SKM-1 treated with dmso at 0.1 percent for 144 hours (cell line): ENCODE results near the gene PROKR1.
A peak's percentile ranks its signal among the peaks of the same experiment; 100 is the strongest.
"Not testable (repeated sequence)": the region's sequence is repeated elsewhere in the genome, so short reads cannot be mapped to it uniquely, and the experiment has no call there.

ENCODE experiments used
- DNase-seq: peaks from one replicate; lab custom pipeline; 2025; ENCODE audit not compliant: unreplicated experiment; lab: John Stamatoyannopoulos, UW

PROKR1 gene

GRCh38 chr2:68643011-68643873 lies at the start of gene PROKR1:
Gene PROKR1 (plus strand): TSS chr2:68643579. CDS start chr2:68645822, 2,243 bp downstream.
- DNase-seq = no peak

- DNase-seq = no peak
Observed at GRCh38 chr2:68594041-68594440, 49.3 kb upstream of the PROKR1 start.

GRCh38 chr2:68594674-68595492 lies 48.5 kb upstream of the PROKR1 start:
- DNase-seq = peak; percentile 16

GRCh38 chr2:68595493-68595785 lies 47.9 kb upstream of the PROKR1 start:
- DNase-seq = not testable (repeated sequence)

GRCh38 chr2:68600495-68600894 lies 42.9 kb upstream of the PROKR1 start:
- DNase-seq = not testable (repeated sequence)

- no peak for DNase-seq
Observed at GRCh38 chr2:68603059-68603458, 40.3 kb upstream of the PROKR1 start.

- DNase-seq = no peak
Observed at GRCh38 chr2:68604077-68604476, 39.3 kb upstream of the PROKR1 start.

GRCh38 chr2:68605939-68606338 lies 37.4 kb upstream of the PROKR1 start:
- DNase-seq = no peak

- no peak for DNase-seq
Observed at GRCh38 chr2:68606759-68607158, 36.6 kb upstream of the PROKR1 start.

- no peak for DNase-seq
Observed at GRCh38 chr2:68607837-68608236, 35.5 kb upstream of the PROKR1 start.

GRCh38 chr2:68612765-68613519 lies 30.4 kb upstream of the PROKR1 start:
- DNase-seq = no peak

GRCh38 chr2:68620772-68621171 lies 22.6 kb upstream of the PROKR1 start:
- no peak for DNase-seq

GRCh38 chr2:68623820-68624219 lies 19.6 kb upstream of the PROKR1 start:
- no peak for DNase-seq

- DNase-seq = no peak
Observed at GRCh38 chr2:68627615-68628014, 15.8 kb upstream of the PROKR1 start.

GRCh38 chr2:68632021-68632420 lies 11.4 kb upstream of the PROKR1 start:
- DNase-seq = no peak

GRCh38 chr2:68637047-68637446 lies 6.3 kb upstream of the PROKR1 start:
- DNase-seq = no peak

GRCh38 chr2:68643874-68644485 lies 601 bp downstream of the PROKR1 start:
- DNase-seq = no peak

GRCh38 chr2:68645523-68645922 lies 2.1 kb downstream of the PROKR1 start:
- DNase-seq = no peak

GRCh38 chr2:68646303-68646702 lies 2.9 kb downstream of the PROKR1 start:
- DNase-seq = no peak

- no peak for DNase-seq
Observed at GRCh38 chr2:68650645-68651044, 7.3 kb downstream of the PROKR1 start.

- no peak for DNase-seq
Observed at GRCh38 chr2:68653034-68653433, 9.7 kb downstream of the PROKR1 start.
